HepG2 (cell line): ENCODE measurements around the gene NBR1. TPM values are rescaled to one million over a fixed set of nuclear protein-coding genes. Genes with fewer than 3 reads are reported as not detected.
"Not testable (repeated sequence)": the region's sequence is repeated elsewhere in the genome, so short reads cannot be mapped to it uniquely, and the experiment has no call there.

Experiments used
- ATAC-seq: fragments of 200-7000 bp; cut with Tn5 transposase; 3 replicates; pipeline ENCODE4 v1.9.1; 2020; ENCODE audit warnings: mild to moderate bottlenecking, moderate library complexity
- BruUV-seq: library from RNA; stranded (reverse); fragments of 400-500 nt; replicated peaks from 2 replicates; lab custom pipeline; 2021; lab: Mats Ljungman, UMichigan
- CTCF ChIA-PET: fragments of 300-600 bp; formaldehyde crosslinking; extraction: SDS; loops from one replicate; lab custom pipeline; 2021; ENCODE audit warnings: low total read pairs, inconsistent platforms, low intra/inter-chr PET ratio; lab: Yijun Ruan, JAX
- POLR2A ChIA-PET: fragments of 350-600 bp; sonication (Branson Sonifier 250); formaldehyde crosslinking; loops from one replicate; lab custom pipeline; 2020; ENCODE audit warnings: antibody characterized with exemption, inconsistent platforms; lab: Yijun Ruan, JAX
- DNase-seq: peaks from one replicate; pipeline ENCODE4 v3.0.0-alpha.2; 2015; ENCODE audit warnings: low spot score
- FAIRE-seq: peaks from 3 replicates; lab custom pipeline; 2011; peaks lifted over from hg19 to GRCh38; lab: Jason Lieb, UNC
- H2AFZ ChIP-seq: one replicate; pipeline ENCODE4 v1.6.1; 2011; ENCODE audit warnings: low read length, inconsistent platforms
- H3K27ac ChIP-seq: fragments of 300-600 bp; 3 replicates; pipeline ENCODE4 v1.8.0; 2011; ENCODE audit warnings: mixed run types, mild to moderate bottlenecking, mixed read lengths, low read length, inconsistent platforms; ENCODE audit not compliant: insufficient read depth; ENCODE audit errors: extremely low read length
- H3K27me3 ChIP-seq, 2 experiments: fragments of 200-600 bp in 1 of 2; 2 replicates in 1 of 2; 3 replicates in 1 of 2; pipeline versions ENCODE4 v1.6.0 to v1.8.0; 2011; ENCODE audit warnings: low read length in 2 of 2, mild to moderate bottlenecking in 2 of 2, moderate library complexity in 2 of 2, inconsistent platforms in 1 of 2; ENCODE audit not compliant: insufficient read depth in 2 of 2, control insufficient read depth in 1 of 2
- H3K36me3 ChIP-seq, 2 experiments: fragments of 200-600 bp in 1 of 2; replicated peaks in 1 of 2; 2 replicates in 1 of 2; 3 replicates in 1 of 2; pipeline versions ENCODE4 v1.5.1 to v1.8.0; 2011; ENCODE audit warnings: low read length in 2 of 2, inconsistent platforms in 1 of 2; ENCODE audit not compliant: insufficient read depth in 2 of 2, control insufficient read depth in 1 of 2
- H3K4me1 ChIP-seq: 2 replicates; pipeline ENCODE4 v1.5.1; 2012; ENCODE audit warnings: low read length, inconsistent platforms; ENCODE audit not compliant: insufficient read depth
- H3K4me2 ChIP-seq: 2 replicates; pipeline ENCODE4 v1.6.0; 2011; ENCODE audit warnings: low read depth, low read length, inconsistent platforms
- H3K4me3 ChIP-seq, 3 experiments: fragments of 200-600 bp in 1 of 3; sonication (generic), shearing (Covaris generic) in 1 of 3; replicated peaks in 1 of 3; 2 replicates each; pipeline ENCODE4 v1.5.1; 2011 to 2016; ENCODE audit warnings: low read length in 3 of 3, inconsistent platforms in 2 of 3, low read depth in 2 of 3, mild to moderate bottlenecking in 2 of 3, control low read depth in 1 of 3, mixed read lengths in 1 of 3; ENCODE audit not compliant: insufficient read depth in 1 of 3
- H3K79me2 ChIP-seq: one replicate; pipeline ENCODE4 v1.6.1; 2011; ENCODE audit warnings: low read length, inconsistent platforms; ENCODE audit not compliant: insufficient read depth
- H3K9ac ChIP-seq: 2 replicates; pipeline ENCODE4 v1.6.0; 2011; ENCODE audit warnings: mild to moderate bottlenecking, low read depth, low read length, inconsistent platforms; ENCODE audit not compliant: insufficient read depth
- H3K9me3 ChIP-seq: 2 replicates; pipeline ENCODE4 v1.5.1; 2012; ENCODE audit warnings: mild to moderate bottlenecking, low read length
- H4K20me1 ChIP-seq: 2 replicates; pipeline ENCODE4 v1.6.0; 2011; ENCODE audit warnings: inconsistent platforms, mild to moderate bottlenecking, low read length, moderate library complexity; ENCODE audit not compliant: insufficient read depth
- ZBTB33 ChIP-seq: sonication (generic); formaldehyde crosslinking; IDR thresholded peaks from 2 replicates; pipeline ENCODE4 v1.4.0; 2020; ENCODE audit warnings: missing genetic modification reagents
- WGBS: methylation state at CpG from one replicate; pipeline ENCODE4 v1.1.6; 2017; ENCODE audit warnings: low lambda C conversion rate; 5-methylcytosine and 5-hydroxymethylcytosine counted together
- in situ Hi-C: cut with HindIII; loops from 2 replicates; pipeline ENCODE4 v1.10.0; 2017; ENCODE audit warnings: low pct_unique_long_range_greater_than_20kb; ENCODE audit not compliant: extremely low pct_ligation_motif_present
- intact Hi-C: fragments of 100-400 bp; cut with micrococcal nuclease; formaldehyde crosslinking; loops from one replicate; pipeline ENCODE4 v1.10.0; 2022; ENCODE audit not compliant: unreplicated experiment
- polyA plus RNA-seq, 8 experiments: library from polyadenylated mRNA; depleted of rRNA in 3 of 8; stranded (reverse) in 7 of 8; unstranded in 1 of 8; fragments of >200 nt; fragmentation: Illumina TruSeq in 4 of 8; extraction: Trizol in 4 of 8; gene quantifications; 2 replicates each; pipeline versions ENCODE4 v1.2.1 to v1.2.3, GENCODE V29; 2011 to 2016; ENCODE audit warnings: low read depth in 4 of 8, missing spikeins in 1 of 8, mixed read lengths in 1 of 8; ENCODE audit not compliant: insufficient read depth in 1 of 8
- small RNA-seq, 3 experiments: library from RNA; depleted of rRNA; stranded (forward); fragments of <200 nt; gene quantifications; one replicate each; pipeline ENCODE3, GENCODE V24; 2012; ENCODE audit warnings: low read depth in 2 of 3, low replicate concordance in 1 of 3; ENCODE audit not compliant: insufficient read length in 3 of 3, insufficient read depth in 2 of 3
- total RNA-seq, 5 experiments: library from RNA; depleted of rRNA; stranded (reverse); fragments of >200 nt; fragmentation: Illumina TruSeq; extraction: Trizol; gene quantifications; 2 replicates each; pipeline ENCODE4 v1.2.3, GENCODE V29; 2016; ENCODE audit warnings: low read depth in 1 of 5

Gene NBR1
- total and polyA plus RNA-seq, 2 of the 13 experiments (the other 11 are each of a cell fraction or from before 2014, with no cell fraction given): 51.7 to 121 TPM

- H2AFZ ChIP-seq, H3K27me3 ChIP-seq, ATAC-seq, H4K20me1 ChIP-seq, H3K4me3 ChIP-seq, H3K27ac ChIP-seq, H3K9me3 ChIP-seq, H3K36me3 ChIP-seq, in situ Hi-C loops, DNase-seq, H3K4me1 ChIP-seq, intact Hi-C loops, POLR2A ChIA-PET, BruUV-seq, H3K9ac ChIP-seq, CTCF ChIA-PET, FAIRE-seq, H3K79me2 ChIP-seq, H3K4me2 ChIP-seq: not testable (repeated sequence)
- TF ChIP-seq ZBTB33 (CRISPR knock-in tag): 0 out of 2 replicates have a peak, but pooled peaks have one; percentile 22
- 85% methylated on average over 19 of the region's 23 CpGs for WGBS
These were observed 75.4 kb downstream of the NBR1 start for GRCh38 chr17:43246456-43246855.

Small RNAs within 50 kb of the gene (small RNA-seq; reads per million reads assigned to genes)
- 0 reads per million in 3 experiments for gene AC060780.2
- 0 reads per million in 3 experiments for gene AC060780.3
- gene AC135721.1: 0 reads per million in 3 experiments
- gene RF00004: 0 reads per million in 3 experiments
- gene RNU2-1: 0 reads per million in 3 experiments

Other genes with a start within 250 kb of the NBR1 start
- gene AARSD1, start 206.8 kb upstream of the NBR1 start, total RNA-seq (2016; rRNA removed; fragmentation: Illumina TruSeq; extraction: Trizol): 24.7 and 29.8 TPM in 2 replicates
- 25.6 and 29.3 TPM in 2 replicates for gene AARSD1, start 206.8 kb upstream of the NBR1 start, polyA plus RNA-seq (2011; rRNA removed)
- 1.2 and 1.9 TPM in 2 replicates for gene PTGES3L, start 191.1 kb upstream of the NBR1 start, total RNA-seq (2016; rRNA removed; fragmentation: Illumina TruSeq; extraction: Trizol)
- gene PTGES3L, start 191.1 kb upstream of the NBR1 start, polyA plus RNA-seq (2011; rRNA removed): 1.9 and 2.9 TPM in 2 replicates
- 9.4 and 10.3 TPM in 2 replicates for gene RUNDC1, start 190.6 kb upstream of the NBR1 start, total RNA-seq (2016; rRNA removed; fragmentation: Illumina TruSeq; extraction: Trizol)
- 11.4 and 14.0 TPM in 2 replicates for gene RUNDC1, start 190.6 kb upstream of the NBR1 start, polyA plus RNA-seq (2011; rRNA removed)
- 1,585 and 1,854 TPM in 2 replicates for gene RPL27, start 172.8 kb upstream of the NBR1 start, total RNA-seq (2016; rRNA removed; fragmentation: Illumina TruSeq; extraction: Trizol)
- 5,537 and 5,840 TPM in 2 replicates for gene RPL27, start 172.8 kb upstream of the NBR1 start, polyA plus RNA-seq (2011; rRNA removed)
- 38.1 and 40.2 TPM in 2 replicates for gene IFI35, start 164.4 kb upstream of the NBR1 start, total RNA-seq (2016; rRNA removed; fragmentation: Illumina TruSeq; extraction: Trizol)
- gene IFI35, start 164.4 kb upstream of the NBR1 start, polyA plus RNA-seq (2011; rRNA removed): 28.9 and 33.5 TPM in 2 replicates
- 143 TPM in 2 replicates for gene VAT1, start 148.8 kb upstream of the NBR1 start, total RNA-seq (2016; rRNA removed; fragmentation: Illumina TruSeq; extraction: Trizol)
- 197 and 205 TPM in 2 replicates for gene VAT1, start 148.8 kb upstream of the NBR1 start, polyA plus RNA-seq (2011; rRNA removed)
- gene RND2, start 146.0 kb upstream of the NBR1 start, total RNA-seq (2016; rRNA removed; fragmentation: Illumina TruSeq; extraction: Trizol): 0.11 TPM in 2 replicates
- gene RND2, start 146.0 kb upstream of the NBR1 start, polyA plus RNA-seq (2011; rRNA removed): 0.04 and 0.05 TPM in 2 replicates
- 37.5 and 56.0 TPM in 2 replicates for gene BRCA1, start 45.9 kb upstream of the NBR1 start, total RNA-seq (2016; rRNA removed; fragmentation: Illumina TruSeq; extraction: Trizol)
- 11.7 and 13.3 TPM in 2 replicates for gene BRCA1, start 45.9 kb upstream of the NBR1 start, polyA plus RNA-seq (2011; rRNA removed)
- gene TMEM106A, start 40.7 kb downstream of the NBR1 start, total RNA-seq (2016; rRNA removed; fragmentation: Illumina TruSeq; extraction: Trizol): 7.3 and 16.9 TPM in 2 replicates
- 34.9 and 35.9 TPM in 2 replicates for gene TMEM106A, start 40.7 kb downstream of the NBR1 start, polyA plus RNA-seq (2011; rRNA removed)
- not detected in 2 replicates for gene CCDC200, start 57.4 kb downstream of the NBR1 start, total RNA-seq (2016; rRNA removed; fragmentation: Illumina TruSeq; extraction: Trizol)
- not detected in 2 replicates for gene CCDC200, start 57.4 kb downstream of the NBR1 start, polyA plus RNA-seq (2011; rRNA removed)
- gene RNU2-1, start 62.8 kb downstream of the NBR1 start, total RNA-seq (2016; rRNA removed; fragmentation: Illumina TruSeq; extraction: Trizol): not detected in 2 replicates
- not detected in 2 replicates for gene RNU2-1, start 62.8 kb downstream of the NBR1 start, polyA plus RNA-seq (2011; rRNA removed)
- 9.0 and 9.5 TPM in 2 replicates for gene ARL4D, start 227.8 kb downstream of the NBR1 start, total RNA-seq (2016; rRNA removed; fragmentation: Illumina TruSeq; extraction: Trizol)
- gene ARL4D, start 227.8 kb downstream of the NBR1 start, polyA plus RNA-seq (2011; rRNA removed): 25.9 and 40.6 TPM in 2 replicates